Activated CD4-positive, alpha-beta T cell treated with anti-CD3 and anti-CD28 coated beads for 48 hours (primary cell): Measurements from ENCODE around the gene MNAT1.

Experiments
- DNase-seq: peaks from one replicate; pipeline ENCODE4 v3.0.0-alpha.2; 2020

Gene MNAT1

GRCh38 chr14:60971271-60971670 is 236.7 kb downstream of the MNAT1 start:
- DNase-seq, result no peak

- DNase-seq, result no peak
Measured at GRCh38 chr14:60972295-60972694, 237.7 kb downstream of the MNAT1 start.

- no peak for DNase-seq
Measured at GRCh38 chr14:60973070-60973469, 238.5 kb downstream of the MNAT1 start.

- no peak for DNase-seq
Measured at GRCh38 chr14:60974090-60974651, 239.6 kb downstream of the MNAT1 start.

- no peak for DNase-seq
Measured at GRCh38 chr14:60975551-60975950, 241.0 kb downstream of the MNAT1 start.

- DNase-seq, result no peak
Measured at GRCh38 chr14:60977847-60978246, 243.3 kb downstream of the MNAT1 start.

GRCh38 chr14:60980811-60981632 is 246.5 kb downstream of the MNAT1 start, which contains the start of the genes SLC38A6 and TRMT5:
Gene SLC38A6, plus strand, starts transcription at chr14:60981245. Its CDS starts 33 bp downstream, at chr14:60981278.
Gene TRMT5, minus strand, starts transcription at chr14:60981079. Its CDS starts 106 bp downstream, at chr14:60980973.
- peak; percentile 94 for DNase-seq

- peak; percentile 16 for DNase-seq
Measured at GRCh38 chr14:60981633-60982455, 247.3 kb downstream of the MNAT1 start.

GRCh38 chr14:60984196-60984595 is 249.6 kb downstream of the MNAT1 start:
- no peak for DNase-seq

GRCh38 chr14:60986500-60986899 is 251.9 kb downstream of the MNAT1 start:
- no peak for DNase-seq

- no peak for DNase-seq
Measured at GRCh38 chr14:60989599-60989998, 255.0 kb downstream of the MNAT1 start.

- no peak for DNase-seq
Measured at GRCh38 chr14:60998617-60999016, 264.1 kb downstream of the MNAT1 start.

- no peak for DNase-seq
Measured at GRCh38 chr14:60999536-60999935, 265.0 kb downstream of the MNAT1 start.

- no peak for DNase-seq
Measured at GRCh38 chr14:61003571-61003970, 269.0 kb downstream of the MNAT1 start.

GRCh38 chr14:61019537-61019936 is 285.0 kb downstream of the MNAT1 start:
- no peak for DNase-seq
